ENCODE measurements around the gene SUPT6H. TPM values are rescaled to one million over a fixed set of nuclear protein-coding genes. Genes with fewer than 3 reads are reported as not detected.
A peak's percentile ranks its signal among the peaks of the same experiment; 100 is the strongest.
"Not testable (repeated sequence)": the region's sequence is repeated elsewhere in the genome, so short reads cannot be mapped to it uniquely, and the experiment has no call there.

SUPT6H gene
- polyA plus RNA-seq, 4 donors = 67.0 to 74.3 (median 68.4) TPM

DNA sequence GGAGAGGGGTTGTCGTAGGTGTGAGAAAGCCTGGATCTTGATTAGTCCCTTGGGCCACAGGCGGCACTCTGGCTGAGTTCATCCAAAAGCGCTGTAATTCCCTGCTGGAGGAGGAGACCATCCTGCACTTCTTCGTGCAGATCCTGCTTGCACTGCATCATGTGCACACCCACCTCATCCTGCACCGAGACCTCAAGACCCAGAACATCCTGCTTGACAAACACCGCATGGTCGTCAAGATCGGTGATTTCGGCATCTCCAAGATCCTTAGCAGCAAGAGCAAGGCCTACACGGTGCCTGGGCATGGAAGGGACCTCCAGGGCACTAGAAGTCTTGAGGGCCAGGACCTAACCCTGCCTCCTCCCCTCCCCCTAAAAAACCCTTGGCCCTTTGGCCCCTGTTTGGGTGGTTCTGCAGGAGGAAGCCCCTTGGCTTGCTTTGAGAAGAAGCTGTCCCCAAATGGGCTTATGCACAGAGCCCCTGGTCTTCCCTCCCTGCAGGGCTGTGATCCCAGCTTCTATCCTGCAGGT, 72.8 kb downstream of the SUPT6H start:
- DNase-seq (ENCODE audit: low read depth in 4 of 4, low spot score in 3 of 4) = no peak

DNA sequence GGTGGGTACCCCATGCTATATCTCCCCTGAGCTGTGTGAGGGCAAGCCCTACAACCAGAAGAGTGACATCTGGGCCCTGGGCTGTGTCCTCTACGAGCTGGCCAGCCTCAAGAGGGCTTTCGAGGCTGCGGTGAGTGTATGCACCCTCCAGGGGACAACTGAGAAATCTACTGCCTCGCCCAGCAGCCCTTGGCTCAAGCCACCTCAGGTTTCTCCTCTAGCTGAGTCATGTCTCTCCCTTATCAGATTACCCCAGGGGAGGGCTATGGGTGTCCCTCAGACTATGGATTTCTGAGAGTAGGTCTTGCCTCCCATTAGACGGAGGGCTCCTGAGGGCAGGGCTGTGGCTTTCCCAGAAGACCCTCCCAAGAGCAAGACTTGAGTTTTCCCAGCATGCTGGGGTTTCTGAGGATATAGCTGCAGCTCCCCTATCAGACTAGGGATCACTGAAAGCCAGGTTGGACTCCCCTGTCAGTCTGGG, 73.3 kb downstream of the SUPT6H start:
- DNase-seq (ENCODE audit: low read depth in 4 of 4, low spot score in 3 of 4) = no peak

DNA sequence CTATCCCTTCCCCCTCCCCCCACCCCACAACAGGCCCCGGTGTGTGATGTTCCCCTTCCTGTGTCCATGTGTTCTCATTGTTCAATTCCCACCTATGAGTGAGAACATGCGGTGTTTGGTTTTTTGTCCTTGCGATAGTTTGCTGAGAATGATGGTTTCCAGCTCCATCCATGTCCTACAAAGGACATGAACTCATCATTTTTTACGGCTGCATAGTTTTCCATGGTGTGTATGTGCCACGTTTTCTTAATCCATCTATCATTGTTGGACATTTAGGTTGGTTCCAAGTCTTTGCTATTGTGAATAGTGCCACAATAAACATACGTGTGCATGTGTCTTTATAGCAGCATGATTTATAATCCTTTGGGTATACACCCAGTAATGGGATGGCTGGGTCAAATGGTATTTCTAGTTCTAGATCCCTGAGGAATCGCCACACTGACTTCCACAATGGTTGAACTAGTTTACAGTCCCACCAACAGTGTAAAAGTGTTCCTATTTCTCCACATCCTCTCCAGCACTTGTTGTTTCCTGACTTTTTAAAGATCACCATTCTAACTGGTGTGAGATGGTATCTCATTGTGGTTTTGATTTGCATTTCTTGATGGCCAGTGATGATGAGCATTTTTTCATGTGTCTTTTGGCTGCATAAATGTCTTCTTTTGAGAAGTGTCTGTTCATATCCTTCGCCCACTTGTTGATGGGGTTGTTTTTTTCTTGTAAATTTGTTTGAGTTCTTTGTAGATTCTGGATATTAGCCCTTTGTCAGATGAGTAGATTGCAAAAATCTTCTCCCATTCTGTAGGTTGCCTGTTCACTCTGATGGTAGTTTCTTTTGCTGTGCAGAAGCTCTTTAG, 74.1 kb downstream of the SUPT6H start:
- DNase-seq (ENCODE audit: low read depth in 4 of 4, low spot score in 3 of 4) = not testable (repeated sequence)

DNA sequence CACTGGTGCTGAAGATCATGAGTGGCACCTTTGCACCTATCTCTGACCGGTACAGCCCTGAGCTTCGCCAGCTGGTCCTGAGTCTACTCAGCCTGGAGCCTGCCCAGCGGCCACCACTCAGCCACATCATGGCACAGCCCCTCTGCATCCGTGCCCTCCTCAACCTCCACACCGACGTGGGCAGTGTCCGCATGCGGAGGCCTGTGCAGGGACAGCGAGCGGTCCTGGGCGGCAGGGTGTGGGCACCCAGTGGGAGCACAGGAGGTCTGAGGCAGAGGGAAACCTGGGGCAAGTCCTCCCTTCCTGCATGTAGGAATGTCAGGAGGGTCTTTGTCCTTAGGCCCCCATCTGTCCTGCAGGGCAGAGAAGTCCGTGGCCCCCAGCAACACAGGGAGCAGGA, 75.3 kb downstream of the SUPT6H start:
- no peak for DNase-seq (ENCODE audit: low read depth in 4 of 4, low spot score in 3 of 4)

DNA sequence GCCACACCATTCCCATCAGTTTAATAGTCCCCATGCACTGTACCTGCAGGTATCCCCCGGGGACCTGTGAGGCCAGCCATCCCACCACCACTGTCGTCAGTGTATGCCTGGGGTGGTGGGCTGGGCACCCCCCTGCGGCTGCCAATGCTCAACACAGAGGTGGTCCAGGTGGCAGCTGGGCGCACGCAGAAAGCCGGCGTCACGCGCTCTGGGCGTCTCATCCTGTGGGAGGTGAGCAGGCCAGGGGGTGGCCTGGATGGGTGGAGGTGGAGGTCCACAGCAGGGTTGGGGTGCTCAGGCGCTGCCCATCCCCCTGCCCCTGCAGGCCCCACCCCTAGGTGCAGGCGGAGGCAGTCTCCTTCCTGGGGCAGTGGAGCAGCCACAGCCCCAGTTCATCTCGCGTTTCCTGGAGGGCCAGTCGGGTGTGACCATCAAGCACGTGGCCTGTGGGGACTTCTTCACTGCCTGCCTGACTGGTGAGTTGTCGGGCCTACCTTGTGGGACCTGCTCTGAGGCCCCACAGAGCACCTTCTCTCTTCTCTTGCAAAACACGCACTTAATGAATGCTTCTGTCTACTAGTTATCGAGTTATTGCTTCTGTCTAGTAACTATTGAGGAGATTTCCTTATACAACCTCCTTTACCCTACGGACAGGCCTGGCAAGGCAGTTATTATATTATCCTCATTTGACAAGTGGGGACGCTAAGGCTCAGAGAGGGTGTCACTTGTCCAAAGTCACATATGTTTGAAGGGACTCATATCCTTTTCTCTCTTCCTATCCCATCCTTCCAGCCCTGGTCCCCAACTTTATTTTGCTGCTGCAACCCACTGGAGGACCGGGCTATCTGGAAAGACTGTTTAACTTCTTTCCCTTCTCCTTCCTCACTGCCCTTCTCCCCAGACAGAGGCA, 76.0 kb downstream of the SUPT6H start:
- DNase-seq (ENCODE audit: low read depth in 4 of 4, low spot score in 3 of 4) = no peak

DNA sequence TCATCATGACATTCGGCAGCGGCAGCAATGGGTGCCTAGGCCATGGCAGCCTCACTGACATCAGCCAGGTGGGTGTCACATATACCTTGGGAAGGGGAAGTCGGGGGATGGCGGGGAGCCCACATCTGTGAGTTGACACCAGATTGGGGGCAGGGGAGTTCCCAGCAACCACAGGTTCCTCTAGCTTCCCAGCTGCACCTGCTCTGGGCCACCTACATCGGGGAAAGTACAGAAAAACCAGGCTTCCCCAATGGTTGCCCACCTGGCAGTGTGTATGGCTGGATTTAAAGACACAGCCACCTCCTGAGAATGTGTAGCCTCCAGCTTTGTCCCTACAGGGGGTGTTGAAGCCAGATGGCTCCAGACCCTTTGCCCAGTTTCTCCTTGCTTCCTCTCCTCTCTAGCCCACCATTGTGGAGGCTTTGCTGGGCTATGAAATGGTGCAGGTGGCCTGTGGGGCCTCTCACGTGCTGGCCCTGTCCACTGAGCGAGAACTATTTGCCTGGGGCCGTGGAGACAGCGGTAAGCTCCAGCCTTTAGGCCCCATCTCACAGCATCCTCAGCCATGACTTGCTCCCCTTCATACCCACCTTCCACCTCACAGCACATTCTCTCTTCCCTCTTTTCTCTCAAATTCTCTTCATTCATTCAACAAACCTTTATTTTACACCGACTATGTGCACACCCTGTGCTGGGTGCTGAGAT, 76.8 kb downstream of the SUPT6H start:
- DNase-seq (ENCODE audit: low read depth in 4 of 4, low spot score in 3 of 4) = no peak

DNA sequence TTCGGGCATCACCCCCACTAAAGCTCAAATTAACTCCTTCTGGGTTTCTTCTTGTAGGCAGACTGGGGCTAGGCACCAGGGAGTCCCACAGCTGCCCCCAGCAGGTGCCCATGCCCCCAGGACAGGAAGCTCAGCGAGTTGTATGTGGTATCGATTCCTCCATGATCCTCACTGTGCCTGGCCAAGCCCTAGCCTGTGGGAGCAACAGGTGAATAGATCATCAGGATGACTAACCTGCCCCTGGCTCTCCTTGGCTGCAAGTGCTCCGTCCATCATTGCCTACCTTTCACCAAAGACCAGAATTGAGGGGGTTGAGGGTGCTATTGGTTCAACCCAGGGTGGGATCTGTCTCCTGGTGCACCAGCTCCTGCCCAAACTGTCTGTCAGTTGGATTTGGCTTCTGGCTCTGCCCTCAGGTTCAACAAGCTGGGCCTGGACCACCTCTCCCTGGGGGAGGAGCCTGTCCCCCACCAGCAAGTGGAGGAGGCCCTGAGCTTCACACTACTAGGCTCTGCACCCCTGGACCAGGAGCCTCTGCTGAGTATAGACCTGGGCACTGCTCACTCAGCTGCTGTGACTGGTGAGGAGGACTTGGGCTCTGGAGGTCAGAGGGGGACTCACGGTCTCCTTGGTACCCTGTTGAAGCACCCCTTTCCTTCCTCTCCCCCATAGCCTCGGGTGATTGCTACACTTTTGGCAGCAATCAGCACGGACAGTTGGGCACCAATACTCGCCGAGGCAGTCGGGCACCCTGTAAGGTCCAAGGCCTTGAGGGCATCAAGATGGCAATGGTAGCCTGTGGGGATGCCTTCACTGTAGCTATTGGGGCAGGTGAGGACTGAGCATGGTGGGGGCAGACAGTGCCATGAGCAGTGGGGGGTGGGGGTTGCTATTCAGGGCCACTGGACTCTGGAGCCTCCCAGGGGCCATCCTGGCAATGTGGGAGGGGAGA, 78.7 kb downstream of the SUPT6H start:
- no peak for DNase-seq (ENCODE audit: low read depth in 4 of 4, low spot score in 3 of 4)

DNA sequence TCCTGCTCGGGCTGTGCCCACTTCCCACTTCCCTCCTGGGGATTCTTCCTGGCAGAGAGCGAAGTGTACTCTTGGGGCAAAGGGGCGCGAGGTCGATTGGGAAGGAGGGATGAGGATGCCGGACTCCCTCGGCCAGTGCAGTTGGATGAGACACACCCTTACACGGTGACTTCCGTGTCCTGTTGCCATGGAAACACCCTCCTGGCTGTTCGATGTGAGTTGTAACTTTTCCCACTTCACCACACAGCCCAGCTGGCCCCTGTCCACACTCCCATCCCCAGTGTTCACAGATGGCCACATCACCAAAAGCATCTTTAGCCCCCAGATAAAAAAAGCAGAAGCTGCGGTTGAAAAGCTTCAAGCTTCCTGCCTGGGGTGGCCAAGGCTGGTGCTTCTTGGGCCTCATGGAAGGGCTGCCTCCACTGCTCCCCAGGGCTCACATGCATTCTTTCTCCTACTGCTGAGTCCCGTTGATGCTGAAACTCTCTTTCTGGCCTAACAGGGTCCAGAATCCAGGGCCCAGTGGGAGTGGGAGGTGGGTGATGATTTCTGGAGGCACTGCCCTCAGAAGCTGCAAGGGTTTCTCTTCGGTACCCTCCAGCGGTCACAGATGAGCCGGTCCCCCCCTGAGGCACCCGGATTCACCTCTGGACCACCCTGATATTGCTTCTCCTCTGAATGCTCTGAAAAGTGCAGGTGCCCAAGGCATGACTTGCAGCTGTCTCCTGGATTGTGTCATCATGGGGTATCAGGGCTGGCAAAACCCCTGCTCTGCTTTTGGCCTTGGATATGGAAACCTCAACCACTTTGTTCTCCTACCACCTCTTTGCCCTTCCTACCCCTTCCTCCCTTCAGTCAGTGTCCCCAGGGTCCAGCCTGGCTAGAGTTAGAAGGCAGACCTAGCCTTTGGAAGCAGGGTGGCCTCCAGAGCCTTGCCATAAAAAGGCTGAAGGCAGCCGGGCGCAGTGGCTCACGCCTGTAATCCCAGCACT, 79.6 kb downstream of the SUPT6H start:
- DNase-seq (ENCODE audit: low read depth in 4 of 4, low spot score in 3 of 4) = no peak

DNA sequence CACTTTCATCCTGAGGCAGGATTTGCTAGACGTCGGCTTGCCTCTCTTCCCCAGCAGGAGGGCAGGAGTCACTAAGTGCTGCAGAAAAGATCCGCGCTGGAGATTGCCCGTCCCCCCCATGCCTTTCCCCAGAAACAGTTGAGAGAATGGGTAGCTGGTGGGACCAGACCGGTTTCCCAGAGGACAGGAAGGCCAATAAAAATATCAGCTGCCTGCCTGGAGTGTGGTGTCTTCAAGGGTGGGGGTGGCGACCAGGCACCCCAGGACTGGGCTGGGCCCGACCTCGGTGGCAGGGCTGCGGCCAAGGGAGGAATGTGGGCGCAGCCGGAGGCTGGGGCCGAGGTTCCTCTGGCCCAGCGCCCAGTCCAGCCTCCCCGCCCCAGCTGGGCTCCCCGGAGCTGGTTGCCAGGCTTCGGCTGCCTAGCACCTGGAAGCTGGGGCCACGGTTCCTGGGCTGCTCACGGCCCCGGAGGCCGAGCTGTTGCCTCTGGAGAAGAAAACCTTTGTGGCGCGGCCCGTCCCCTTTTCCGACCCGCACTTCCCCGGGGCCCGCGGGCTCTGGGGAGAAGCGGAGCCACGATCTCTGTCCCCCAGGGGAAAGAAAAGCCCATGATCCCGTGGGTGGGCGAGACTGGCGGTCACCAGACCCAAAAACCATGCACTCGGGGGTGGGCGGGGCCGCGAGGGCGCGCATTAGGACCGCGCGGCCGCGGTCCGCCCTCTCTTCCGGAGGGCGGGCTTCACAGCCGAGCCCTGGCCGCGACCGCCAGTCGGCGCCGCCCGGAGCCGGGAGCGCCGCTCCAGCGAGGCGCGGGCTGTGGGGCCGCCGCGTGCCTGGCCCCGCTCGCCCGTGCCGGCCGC, 81.5 kb downstream of the SUPT6H start, which contains the start of gene TRAF4:
Gene TRAF4, plus strand, starts transcription at position 769 of the 861 bp plus-strand sequence. CDS start 102 bp downstream, outside the sequence.
- DNase-seq (ENCODE audit: low read depth in 4 of 4, low spot score in 3 of 4) = peak in 1 of 4 donors; percentile 77

DNA sequence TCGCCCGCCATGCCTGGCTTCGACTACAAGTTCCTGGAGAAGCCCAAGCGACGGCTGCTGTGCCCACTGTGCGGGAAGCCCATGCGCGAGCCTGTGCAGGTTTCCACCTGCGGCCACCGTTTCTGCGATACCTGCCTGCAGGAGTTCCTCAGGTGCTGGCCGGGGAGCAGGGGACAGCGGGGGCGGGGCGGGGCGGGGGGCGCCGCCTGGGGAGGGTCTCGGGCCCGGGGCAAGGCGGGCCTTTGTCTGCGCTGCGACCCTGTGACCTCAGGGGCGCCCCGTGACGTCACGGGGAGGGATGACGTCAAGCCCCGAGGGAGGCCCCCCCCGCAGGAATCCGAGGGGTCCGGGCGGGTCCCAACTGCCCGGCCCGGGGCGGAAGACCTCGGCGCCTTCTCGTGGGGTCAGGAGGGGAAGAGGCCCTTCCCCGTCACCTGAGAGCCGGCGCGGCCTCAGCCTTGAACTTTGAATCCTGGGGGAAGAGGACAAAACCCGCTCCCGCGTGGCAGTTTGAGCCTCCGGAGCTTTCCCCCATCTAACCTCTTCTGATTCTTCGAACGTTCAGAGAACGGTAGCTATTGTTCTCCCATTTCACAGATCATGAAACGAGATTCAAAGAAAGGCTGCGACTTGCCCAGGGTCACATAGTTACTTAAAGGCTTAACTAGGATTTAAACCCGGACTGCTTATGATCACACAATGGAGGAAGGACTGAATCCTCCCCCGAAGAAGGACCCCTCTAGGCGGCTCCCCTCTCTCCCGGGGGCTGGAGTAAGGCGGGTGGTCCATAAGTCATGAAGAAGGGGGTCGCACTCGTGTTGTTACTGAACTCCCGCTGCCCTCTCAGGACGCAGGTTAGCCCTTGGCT, 82.3 kb downstream of the SUPT6H start:
- no peak for DNase-seq (ENCODE audit: low read depth in 4 of 4, low spot score in 3 of 4)

DNA sequence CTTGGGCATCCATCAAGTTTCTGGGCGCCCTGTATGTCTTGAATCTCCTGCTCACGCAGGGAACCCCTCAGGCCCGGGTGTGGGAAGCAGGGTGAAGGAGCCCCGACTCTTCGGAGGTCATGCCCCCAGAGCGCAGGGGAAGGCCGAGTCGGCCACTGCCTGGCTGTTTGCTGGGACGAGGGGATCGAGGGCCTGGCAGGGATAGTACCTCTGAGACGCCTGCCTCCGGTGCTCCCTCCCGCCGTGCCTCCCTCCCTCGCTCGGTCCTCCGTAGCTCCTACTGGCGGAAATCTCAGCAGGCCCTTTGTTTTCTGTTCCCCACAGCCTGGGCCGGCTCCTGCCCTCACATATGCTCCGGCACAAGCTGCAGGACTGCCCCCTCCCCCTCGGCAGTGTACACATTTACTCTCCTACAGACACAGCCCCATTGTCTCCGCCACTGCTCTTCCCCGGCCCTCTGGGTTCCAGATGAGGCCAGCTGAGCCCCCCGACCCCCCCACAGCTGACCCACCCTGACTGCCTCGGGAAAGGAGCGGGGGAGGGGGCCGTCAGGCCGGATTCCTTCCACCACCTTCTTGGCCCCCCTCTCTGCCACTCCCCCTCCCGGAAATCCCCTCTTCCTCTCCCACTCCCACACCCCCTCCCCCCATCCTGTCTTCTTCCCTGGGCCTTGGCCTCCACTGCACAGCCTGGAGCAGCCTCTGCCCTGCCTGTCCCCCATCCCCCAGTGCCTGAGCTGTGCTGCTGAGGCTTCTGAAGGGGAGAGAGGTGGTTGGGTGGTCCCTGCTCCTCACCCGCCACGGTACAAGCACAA, 83.2 kb downstream of the SUPT6H start:
- peak in 1 of 4 donors; percentile 66 for DNase-seq (ENCODE audit: low read depth in 4 of 4, low spot score in 3 of 4)

DNA sequence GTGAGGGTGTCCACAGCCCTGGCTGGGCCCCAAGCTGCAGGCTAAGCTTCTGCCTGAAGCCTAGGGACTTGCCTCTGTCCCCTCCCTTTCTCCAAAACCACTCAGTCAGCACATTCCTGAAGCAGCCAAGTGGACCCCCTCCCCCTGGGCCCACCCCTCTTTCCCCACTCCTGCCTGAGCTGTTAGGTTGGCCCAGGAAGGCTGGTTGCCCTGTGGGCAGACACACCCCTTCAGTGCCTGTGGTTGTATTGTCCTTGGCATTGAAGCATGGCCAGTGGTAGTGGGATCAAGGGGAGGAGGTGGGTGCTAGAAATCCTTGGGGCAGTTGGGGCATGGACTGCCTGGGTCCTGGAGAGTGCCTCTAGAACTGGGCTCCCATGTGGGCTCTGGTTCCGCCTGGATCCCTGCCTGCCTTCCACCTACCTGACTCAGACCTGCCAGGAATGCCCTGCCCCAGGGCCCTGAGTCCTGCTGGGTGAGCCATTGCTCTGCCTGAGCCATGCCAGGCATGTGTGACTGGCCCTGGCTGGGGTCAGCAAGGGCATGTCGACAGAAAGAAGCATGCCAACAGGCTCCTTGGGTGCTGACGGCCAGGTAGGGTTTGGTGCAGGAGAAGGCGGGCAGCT, 83.9 kb downstream of the SUPT6H start:
- DNase-seq (ENCODE audit: low read depth in 4 of 4, low spot score in 3 of 4) = peak in 1 of 4 donors; percentile 70

DNA sequence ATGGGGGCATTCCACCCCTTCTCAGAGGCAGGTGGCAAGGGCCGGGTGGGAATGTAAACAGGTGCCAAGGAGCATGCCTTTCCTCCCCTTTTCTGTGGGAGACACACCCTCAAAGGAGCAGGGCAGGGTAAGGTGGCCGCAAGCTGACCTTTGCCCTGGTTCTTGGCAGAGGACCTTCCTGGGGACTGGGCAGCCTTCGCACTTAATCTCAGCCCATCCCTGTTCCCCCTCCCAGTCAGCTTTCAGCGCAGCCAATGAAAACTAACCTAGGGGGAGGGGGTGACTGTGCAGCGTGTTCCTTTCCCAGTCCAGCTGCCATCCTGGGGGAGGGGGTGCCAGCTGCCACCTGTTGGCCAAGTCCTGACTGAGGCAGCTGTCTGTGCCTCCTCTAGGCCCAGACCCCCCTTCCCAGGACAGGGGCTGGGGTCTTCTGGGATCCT, 84.6 kb downstream of the SUPT6H start:
- no peak for DNase-seq (ENCODE audit: low read depth in 4 of 4, low spot score in 3 of 4)

DNA sequence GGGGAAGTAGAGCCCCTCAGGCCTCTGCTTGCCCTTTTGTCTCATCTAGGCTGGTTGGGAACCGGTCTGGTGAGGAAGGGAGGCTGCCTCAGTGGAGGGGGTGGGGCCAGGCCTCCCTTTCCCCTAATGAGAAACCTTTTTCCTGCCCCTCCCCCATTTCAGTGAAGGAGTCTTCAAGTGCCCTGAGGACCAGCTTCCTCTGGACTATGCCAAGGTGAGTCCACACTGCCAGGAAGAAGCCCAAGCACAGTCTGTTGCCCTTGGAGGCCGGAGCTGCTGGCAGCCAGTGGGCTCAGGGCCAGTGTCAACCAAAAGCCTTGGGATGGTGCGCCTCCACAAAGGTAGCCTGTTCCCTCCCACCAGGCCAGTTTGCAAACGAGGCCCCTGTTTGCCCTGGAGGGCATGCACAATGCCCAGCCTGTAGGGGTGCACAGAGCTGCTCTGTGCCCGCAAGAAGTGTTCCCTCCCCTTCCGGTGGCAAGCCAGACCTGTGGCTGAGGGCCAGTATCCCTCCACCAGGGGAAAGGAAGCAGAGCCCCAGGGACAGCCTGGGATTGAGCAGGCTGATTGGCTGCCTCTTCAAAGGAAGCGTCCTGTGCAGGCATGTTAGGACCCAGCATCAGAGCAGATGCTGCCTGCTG, 85.2 kb downstream of the SUPT6H start:
- DNase-seq (ENCODE audit: low read depth in 4 of 4, low spot score in 3 of 4) = no peak

Measured in right renal pelvis (tissue), 4 donors.